ENCODE data around the gene CMPK1.

The CMPK1 gene

DNA sequence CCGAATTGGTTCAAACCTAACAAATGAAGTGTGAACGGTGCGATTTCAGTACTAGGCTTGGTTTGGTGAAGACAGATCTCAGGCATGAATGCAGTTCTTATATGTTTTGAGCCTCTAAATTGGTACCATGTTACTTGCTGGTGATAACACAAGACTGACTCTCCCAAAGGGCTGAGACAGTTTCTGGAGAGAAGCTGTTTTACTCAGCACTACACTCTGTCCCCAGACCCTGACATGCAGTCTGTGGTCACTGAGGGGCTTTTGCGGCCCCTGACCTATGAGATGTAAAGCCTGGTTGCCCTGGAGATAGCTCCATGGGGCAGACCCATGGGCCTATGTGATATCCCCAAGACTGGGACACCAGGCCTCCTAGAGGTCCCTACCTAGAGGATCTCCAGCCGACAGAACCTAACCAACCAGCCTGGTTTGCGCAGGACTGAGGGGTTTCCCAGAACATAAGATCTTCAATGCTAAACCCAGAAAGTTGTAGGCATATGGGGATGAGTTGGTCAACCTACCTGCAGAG lies 63.1 kb downstream of the CMPK1 start:
- DNase-seq (ENCODE audit: low read depth): no peak

DNA sequence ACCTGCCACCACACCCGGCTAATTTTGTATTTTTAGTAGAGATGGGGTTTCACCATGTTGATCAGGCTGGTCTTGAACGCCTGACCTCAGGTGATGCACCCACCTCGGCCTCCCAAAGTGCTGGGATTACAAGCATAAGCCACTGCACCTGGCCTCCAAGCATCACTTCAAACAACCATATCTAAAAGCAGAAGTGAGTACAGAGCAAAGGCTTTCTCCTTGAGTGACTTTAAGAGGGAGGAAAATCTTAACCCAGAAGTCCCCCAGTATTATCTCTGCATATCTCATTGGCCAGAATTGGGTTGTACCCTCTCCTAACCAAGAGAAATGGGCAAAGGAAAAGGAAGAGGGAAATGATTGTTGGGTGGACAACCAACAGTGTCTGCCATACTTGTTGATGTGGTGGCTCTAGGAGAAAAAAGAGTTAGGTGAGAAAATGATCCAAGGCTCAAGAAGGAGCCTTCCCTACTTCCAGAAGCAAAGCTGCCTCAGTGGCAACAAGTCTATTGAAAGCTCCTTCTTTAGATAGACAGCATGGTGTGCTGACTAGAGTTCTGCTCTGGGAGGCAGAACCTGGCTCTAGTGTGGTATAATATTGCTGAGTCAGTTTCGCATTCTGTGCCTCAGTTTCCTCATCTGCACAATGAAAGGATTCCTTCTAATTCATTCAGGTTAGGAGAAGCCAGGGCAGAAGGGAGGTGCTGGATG lies 65.7 kb downstream of the CMPK1 start:
- no peak for DNase-seq (ENCODE audit: low read depth)

DNA sequence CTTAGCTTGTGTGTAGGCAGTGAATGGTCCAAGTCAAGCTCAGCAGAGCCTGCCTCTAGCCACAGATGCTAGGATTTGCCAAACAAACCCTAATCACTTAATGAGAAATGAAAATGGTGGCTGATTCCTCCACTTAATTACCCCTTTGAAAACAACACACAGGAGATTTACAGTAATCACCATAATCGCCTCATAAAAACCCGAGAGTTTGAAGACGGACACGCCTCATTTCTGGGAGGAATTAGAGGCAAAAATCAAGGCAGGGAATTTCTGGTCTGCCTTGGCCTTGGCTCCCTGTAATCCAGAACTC lies 66.2 kb downstream of the CMPK1 start:
- no peak for DNase-seq (ENCODE audit: low read depth)

DNA sequence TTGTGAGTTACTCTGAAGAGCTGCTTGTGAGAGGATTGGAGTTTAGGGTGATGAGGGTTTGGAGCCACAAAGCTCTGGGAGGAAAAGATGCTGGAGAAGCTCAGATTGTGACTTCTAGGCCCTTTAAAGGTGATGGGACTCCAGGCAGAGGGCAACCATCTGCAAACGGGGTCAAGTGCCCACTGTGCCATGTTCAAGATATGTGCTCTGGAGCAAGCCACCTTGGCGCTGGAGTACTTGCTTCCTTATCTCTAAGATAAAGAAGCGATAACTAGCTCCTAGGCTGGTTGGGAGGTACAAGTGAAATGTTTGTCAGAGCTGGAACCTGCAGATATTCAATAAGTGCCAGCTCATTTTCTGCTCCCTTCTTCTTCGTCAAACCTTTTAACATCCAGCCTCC lies 68.2 kb downstream of the CMPK1 start:
- no peak for DNase-seq (ENCODE audit: low read depth)

DNA sequence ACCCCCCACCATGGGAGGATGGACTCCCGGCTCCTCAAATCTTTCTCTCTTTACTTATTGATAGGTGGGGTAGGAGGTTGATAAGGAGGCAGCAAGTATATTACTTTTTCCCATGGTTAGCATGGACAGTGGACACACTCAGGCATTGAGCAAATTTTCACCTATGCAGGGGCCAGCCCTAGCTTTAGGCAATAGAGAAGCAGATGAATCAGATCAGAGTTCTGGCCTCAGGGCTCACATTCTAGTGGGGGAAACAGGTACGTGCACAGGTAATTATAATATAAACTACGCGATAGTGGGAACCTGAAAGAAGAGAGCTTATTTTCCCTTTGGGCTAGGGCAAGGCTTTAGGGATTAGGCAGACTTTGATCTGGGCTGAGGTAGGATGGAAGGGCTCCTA lies 69.0 kb downstream of the CMPK1 start:
- no peak for DNase-seq (ENCODE audit: low read depth)

DNA sequence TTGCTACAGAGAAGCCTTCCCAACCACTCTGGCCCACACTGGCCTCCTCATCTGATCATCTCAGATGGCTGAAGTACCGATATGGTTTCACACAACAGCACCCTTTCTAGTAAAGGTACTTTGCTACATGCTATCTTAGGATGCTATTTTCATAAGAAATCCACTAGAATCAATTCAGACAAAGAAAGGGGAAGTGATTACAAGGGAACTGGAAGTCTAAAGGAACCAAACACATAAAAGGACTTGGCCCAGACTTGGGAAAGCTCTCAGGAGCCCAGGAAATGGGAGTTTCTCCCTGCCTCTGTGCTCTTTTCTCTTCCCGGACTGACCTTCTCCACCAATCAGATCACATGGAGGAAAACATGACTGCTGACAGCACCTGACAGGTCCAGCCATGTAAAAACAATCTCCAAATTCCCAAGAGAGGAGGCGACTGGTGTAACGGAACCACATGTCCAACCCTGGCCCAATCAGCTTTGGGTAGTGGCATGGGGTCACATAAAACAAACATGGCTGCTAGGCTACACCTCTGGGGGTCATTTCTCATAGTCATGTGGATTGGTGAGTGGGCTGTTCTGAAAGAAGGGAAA lies 69.8 kb downstream of the CMPK1 start:
- no peak for DNase-seq (ENCODE audit: low read depth)

DNA sequence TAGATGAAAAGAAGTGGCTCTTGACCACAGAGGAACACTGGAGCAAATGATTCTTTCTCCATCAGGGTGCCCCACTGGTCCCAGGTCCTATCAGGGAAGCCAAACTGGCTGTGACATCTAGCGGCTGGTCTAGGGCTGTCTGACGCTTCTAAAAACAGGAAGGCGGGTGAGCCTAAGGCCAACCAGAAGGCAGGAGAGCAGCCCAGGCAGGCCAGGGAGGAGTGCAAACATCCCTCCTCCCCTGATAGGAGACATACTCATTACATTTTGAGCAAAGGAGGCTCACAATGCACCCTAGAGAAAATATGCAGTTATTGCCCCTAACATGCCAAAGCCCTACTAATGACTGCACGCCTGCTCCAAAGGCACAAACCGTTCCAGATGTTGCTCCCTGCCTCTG lies 72.1 kb downstream of the CMPK1 start:
- no peak for DNase-seq (ENCODE audit: low read depth)

DNA sequence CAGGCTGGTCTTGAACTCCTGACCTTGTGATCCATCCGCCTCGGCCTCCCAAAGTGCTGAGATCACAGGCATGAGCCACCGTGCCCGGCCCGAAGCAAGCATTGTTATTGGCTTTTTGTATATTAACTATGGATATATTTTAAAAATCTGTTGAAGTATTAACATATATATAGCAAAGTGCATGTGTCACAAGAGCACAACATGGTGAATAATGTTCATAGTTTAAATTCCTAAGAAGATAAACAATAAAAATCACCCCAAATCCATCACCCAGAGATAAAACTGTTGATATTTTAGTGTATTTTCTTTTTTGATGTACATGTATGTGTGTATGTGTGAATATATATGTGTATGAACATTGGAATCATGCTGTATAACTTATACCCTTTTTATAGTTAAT lies 73.4 kb downstream of the CMPK1 start:
- no peak for DNase-seq (ENCODE audit: low read depth)

DNA sequence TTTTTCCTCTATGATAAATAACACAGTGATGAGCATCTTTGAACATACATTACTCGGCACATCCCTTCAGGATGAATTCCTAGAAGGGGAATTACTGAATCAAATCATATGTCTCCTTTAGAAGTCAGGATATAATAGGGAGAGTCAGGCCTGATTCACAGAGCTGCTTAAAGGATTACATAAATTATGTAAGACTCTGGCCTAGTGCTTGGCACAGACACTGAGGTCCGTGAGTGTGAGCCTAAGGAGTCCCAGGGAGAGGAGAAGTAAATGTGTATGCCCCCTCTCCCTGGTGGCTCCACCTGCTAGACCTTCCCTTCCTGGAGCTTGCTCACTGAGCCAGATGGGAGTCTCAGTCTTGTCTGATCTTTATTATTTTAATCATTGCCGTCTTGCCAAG lies 73.9 kb downstream of the CMPK1 start:
- DNase-seq (ENCODE audit: low read depth): peak; percentile 54

DNA sequence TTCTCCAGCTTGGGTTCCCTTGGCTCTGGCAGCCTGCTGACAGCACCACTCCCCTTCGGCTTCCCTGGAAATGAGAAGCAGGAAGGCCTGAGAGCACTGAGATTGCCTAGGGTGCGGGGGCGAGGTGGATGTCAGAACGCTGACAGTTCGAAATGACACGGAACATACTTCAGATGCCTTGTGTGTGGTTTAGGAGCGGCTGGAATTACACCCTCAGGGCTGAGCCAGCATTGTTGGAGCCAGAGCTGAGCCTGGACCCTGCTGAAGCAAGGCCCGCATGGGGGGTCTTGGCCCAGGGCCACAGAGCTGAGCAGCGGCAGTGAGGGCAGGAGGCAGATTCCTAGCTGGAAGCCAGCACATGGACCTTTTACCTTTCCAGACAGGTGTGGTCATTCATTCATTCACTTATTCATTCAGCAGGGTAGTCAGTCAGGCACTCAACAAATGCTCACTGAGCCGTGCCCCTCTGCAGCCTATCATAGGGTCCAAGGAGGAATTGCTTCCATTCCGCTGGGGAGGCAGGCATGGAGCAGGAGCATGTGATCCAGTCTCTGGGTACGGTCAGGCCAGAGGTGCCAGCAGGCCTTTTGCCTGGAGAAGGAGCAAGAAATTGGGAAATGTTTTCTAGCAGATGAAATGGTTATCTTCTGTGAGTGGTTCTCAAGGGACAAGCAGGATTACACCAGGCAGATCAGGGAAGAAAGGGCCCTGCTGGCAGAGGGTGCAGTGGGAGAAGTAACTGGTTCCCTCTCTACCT lies 75.9 kb downstream of the CMPK1 start:
- DNase-seq (ENCODE audit: low read depth): peak; percentile 79

DNA sequence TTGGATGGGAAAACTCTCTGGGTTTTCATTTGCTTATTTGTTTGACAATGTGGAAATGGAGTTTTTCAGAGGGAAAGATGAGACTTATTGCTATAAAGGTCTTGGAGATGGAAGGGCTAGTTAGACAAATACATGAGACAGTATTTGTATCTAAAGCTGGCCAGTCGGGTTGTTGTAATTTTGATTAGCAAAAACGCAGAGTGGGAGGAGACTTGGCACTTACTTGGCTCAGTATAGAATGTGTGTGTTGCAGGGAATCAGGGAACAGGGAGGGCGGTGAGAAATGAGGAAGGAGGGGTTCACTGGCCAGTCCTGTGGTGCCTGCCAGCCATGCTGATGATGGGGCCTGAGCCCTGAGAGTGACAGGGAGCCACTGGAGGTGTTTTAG lies 76.5 kb downstream of the CMPK1 start:
- no peak for DNase-seq (ENCODE audit: low read depth)

DNA sequence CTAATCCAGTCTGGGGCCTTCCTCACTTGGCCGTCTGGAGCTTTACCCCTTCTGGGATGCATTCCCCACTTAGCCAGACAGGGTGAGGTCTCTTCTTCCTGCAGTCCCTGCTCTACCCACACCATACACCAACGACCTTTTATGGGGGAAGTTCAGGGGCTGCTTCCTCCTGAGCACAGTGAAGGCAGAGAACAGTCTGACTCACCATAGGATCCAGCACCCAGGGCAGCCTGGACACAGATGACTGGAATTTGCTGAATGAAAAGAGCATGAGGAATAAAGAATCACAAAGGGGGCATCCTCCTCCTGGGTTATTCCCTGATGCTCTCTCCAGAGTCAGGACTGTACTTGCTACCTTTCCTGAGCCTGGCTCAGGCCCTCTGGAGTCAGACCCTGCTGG lies 77.8 kb downstream of the CMPK1 start:
- DNase-seq (ENCODE audit: low read depth): no peak

DNA sequence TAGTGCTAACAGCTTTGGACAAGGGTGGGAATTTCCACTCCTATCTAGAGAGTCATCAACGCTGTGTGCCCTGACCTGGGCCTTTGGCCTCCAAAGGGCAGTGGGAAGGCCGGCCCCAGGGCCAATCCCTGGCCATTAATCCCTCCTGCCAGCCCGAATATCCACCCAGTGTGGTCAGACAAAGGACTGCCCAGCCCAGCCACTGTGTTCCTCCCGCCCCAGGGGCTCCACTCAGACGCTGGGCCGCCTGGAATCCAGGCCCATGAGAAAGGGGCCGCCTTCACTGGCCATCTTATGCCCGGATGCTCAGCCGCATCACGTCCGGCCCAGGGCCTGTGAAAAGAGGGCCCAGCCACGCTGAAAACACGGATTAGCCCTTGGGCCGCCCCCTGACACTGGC lies 78.8 kb downstream of the CMPK1 start:
- no peak for DNase-seq (ENCODE audit: low read depth)

DNA sequence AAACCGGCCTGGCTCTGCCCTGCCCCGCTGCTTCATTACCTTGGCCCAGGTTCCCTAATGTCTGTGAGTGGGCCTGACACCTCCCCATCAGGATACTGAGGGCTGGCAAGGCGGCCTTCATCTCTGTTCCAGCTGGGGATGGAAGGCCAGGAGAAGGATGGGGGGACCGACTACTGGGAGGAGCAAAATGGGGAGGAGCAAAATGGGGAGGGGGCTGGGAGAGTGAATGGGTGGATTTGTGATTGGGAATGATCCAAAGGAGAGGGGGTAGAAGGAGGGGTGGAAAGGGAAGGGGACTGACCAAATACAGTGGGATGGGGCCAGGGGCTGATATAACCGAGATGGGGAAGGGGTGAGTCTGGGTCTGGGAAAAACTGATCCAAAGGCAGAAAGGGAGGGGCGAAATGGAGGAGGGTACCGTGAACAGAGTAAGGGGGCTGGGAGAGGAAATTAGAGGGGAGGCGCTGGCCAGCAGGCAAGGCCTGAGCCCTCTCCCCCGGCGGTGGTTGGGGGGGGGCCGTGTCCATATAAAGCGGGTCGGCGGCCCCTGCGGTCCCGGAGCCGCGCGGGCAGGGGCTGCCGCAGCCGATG lies 82.2 kb downstream of the CMPK1 start, which contains the start of gene FOXE3:
Gene FOXE3, plus strand, starts transcription at position 558 of the 591 bp plus-strand sequence. Its CDS starts 31 bp downstream, at position 589.
- DNase-seq (ENCODE audit: low read depth): no peak

DNA sequence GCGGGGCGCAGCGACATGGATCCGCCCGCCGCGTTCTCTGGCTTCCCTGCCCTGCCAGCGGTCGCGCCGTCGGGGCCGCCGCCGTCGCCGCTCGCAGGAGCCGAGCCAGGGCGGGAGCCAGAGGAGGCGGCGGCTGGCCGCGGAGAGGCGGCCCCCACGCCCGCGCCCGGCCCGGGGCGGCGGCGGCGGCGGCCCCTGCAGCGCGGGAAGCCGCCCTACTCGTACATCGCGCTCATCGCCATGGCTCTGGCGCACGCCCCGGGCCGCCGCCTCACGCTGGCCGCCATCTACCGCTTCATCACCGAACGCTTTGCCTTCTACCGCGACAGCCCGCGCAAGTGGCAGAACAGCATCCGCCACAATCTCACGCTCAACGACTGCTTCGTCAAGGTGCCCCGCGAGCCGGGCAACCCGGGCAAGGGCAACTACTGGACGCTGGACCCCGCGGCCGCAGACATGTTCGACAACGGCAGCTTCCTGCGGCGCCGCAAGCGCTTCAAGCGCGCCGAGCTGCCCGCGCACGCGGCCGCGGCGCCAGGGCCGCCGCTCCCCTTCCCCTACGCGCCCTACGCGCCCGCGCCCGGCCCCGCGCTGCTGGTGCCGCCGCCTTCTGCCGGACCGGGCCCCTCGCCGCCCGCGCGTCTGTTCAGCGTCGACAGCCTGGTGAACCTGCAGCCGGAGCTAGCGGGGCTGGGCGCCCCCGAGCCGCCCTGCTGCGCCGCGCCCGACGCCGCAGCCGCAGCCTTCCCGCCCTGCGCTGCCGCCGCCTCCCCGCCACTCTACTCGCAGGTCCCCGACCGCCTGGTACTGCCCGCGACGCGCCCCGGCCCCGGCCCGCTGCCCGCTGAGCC lies 83.0 kb downstream of the CMPK1 start:
- no peak for DNase-seq (ENCODE audit: low read depth)

DNA sequence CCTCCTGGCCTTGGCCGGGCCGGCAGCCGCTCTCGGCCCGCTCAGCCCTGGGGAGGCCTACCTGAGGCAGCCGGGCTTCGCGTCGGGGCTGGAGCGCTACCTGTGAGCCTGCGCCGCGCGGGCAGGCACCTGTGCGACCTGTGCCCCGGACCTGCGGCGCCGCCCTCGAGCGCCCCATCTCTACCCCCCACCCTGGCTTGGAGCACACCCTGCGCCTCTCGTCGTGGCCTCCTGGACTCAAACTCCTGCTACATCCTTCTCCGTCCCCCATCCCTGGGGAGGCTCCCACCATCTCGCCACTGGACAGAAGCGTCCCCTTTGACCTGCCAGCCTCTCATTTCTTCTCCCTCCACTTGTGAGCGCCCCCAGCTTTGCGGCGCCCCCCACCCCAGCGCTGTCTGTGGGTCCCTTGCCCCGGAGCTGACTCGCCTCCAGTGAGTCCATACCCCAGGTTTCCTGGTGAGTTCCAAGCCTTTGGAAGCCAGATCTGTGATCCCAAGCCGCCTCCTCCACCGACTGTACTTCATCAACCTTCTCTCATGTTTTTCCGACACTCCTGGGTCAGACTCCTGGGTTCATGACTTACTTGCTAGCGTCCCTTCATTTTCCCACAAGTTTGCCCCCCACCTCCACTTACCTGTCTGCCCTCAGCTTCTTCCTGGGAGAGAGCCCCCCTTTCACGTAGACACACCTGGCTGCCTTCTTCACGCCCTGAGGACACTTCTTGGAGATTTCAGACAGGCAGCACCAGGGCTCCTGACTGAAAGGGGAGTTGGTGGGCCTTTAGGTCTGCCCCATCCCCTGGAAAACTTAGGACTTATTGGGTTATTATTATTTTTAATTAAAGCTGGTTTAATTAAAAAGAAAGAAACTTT lies 83.8 kb downstream of the CMPK1 start:
- DNase-seq (ENCODE audit: low read depth): no peak

DNA sequence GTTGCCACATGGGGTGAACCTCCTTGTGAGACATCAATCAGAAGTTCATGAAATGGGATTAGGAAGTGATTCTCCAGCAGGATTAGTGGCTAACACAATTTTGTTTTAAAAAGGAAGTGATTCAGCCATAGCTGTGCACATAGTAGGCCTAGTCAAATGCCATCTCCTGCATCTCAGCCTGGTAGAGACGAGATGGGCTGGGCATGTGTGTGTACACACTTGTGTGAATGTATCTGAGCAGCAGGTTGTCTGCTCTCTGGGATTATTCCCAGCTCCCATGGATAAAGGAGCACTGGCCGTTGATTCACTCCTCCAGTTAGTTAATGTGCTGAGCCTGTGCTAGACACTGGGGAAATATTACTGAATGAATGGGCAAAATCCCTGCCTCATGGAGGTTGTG lies 84.5 kb downstream of the CMPK1 start:
- DNase-seq (ENCODE audit: low read depth): no peak

DNA sequence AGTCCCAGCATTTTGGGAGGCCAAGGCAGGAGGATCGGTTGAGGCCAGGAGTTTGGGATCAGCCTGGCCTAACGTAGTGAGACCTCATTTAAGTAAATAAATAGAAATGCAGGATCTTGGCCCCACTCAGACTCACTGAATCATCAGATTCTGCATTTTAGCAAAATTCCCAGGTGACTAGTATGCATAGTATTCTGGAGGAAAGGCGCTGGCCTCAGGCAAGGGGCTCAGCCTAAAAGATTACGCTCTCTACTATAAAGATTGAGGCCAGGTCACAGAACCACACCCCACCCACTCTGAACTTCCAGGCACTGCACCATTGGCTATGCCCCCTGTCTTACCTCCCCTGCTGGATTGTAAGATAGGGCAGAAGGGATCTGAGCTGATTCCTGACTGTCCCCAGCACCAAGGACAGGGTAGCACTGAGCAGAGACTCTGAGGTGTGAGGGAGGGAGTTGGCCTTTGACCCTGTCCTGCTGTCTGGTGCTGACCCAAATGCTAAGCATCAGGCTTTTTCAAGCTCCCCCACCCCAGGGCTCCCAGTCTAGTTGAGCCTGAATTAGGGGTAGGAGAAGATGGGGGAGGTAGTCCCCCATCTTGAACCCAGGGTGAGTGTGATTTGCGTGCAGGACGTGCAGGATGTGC lies 85.2 kb downstream of the CMPK1 start:
- no peak for DNase-seq (ENCODE audit: low read depth)

DNA sequence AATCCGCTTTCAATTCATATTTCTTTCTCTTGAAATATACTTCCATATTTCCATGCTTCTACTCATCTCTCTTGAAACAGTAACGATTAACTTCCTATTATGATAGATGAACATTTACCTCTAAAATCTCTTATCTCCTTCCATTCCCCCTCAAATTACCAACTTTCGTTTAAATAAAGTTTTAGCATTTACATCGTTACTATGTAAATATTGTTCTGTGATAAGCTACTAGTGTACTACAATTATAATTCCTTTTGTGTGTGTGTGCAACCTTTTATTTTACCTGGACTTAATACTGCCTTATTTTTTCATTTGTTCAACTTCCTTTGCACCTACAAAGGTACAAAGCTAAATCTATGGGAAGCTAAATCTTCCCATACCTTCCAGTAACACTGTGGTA lies 87.0 kb downstream of the CMPK1 start:
- no peak for DNase-seq (ENCODE audit: low read depth)

DNA sequence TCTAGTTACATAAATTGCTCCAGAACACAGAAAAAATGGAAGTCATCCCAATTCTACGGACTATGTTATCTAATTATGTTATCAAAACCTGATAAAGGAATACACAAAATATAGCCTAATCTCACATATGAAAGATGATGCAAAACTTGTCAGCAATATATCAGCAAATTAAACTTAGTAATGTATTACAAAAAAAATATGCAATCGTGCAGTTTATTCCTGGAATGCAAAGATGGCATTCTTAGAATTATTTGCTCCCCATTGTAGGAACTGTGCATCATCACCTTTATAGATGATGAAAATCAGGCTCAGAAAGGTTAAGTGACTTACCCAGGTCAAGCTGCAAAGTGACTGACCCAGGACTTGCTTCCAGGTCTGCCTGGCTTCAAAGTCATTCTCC lies 90.3 kb downstream of the CMPK1 start:
- DNase-seq (ENCODE audit: low read depth): no peak
